ENCODE results near the gene PLD1. TPM values are rescaled to one million over a fixed set of nuclear protein-coding genes. Genes with fewer than 3 reads are reported as not detected.
A peak's percentile ranks its signal among the peaks of the same experiment; 100 is the strongest.
"Not testable (repeated sequence)": the region's sequence is repeated elsewhere in the genome, so short reads cannot be mapped to it uniquely, and the experiment has no call there.

Gene PLD1
- total RNA-seq = 734 TPM

- peak; percentile 87 for DNase-seq (ENCODE audit: low spot score)
These were observed at the start of gene PLD1 for GRCh38 chr3:171809861-171810628. Gene PLD1 (minus strand): TSS chr3:171810483. CDS start chr3:171738051, 72,432 bp downstream.

GRCh38 chr3:171858770-171859169, 48.5 kb upstream of the PLD1 start:
- not testable (repeated sequence) for DNase-seq (ENCODE audit: low spot score)

GRCh38 chr3:171854649-171855305, 44.5 kb upstream of the PLD1 start:
- DNase-seq (ENCODE audit: low spot score) = no peak

- DNase-seq (ENCODE audit: low spot score) = no peak
These were observed 41.4 kb upstream of the PLD1 start for GRCh38 chr3:171851660-171852058.

- no peak for DNase-seq (ENCODE audit: low spot score)
These were observed 40.8 kb upstream of the PLD1 start for GRCh38 chr3:171850960-171851659.

- DNase-seq (ENCODE audit: low spot score) = no peak
These were observed 40.2 kb upstream of the PLD1 start for GRCh38 chr3:171850320-171850959.

GRCh38 chr3:171849617-171850319, 39.5 kb upstream of the PLD1 start:
- no peak for DNase-seq (ENCODE audit: low spot score)

- no peak for DNase-seq (ENCODE audit: low spot score)
These were observed 37.4 kb upstream of the PLD1 start for GRCh38 chr3:171847595-171848259.

GRCh38 chr3:171847133-171847532, 36.9 kb upstream of the PLD1 start:
- DNase-seq (ENCODE audit: low spot score) = no peak

GRCh38 chr3:171846597-171846996, 36.3 kb upstream of the PLD1 start:
- no peak for DNase-seq (ENCODE audit: low spot score)

GRCh38 chr3:171845481-171846284, 35.4 kb upstream of the PLD1 start:
- no peak for DNase-seq (ENCODE audit: low spot score)

GRCh38 chr3:171844873-171845272, 34.6 kb upstream of the PLD1 start:
- DNase-seq (ENCODE audit: low spot score) = no peak

GRCh38 chr3:171842864-171843518, 32.7 kb upstream of the PLD1 start, which contains the start of gene TMEM212:
Gene TMEM212 (plus strand): TSS chr3:171843349. CDS start chr3:171843384, 35 bp downstream.
- no peak for DNase-seq (ENCODE audit: low spot score)

- DNase-seq (ENCODE audit: low spot score) = no peak
These were observed 31.3 kb upstream of the PLD1 start for GRCh38 chr3:171841620-171842000.

GRCh38 chr3:171840811-171841619, 30.7 kb upstream of the PLD1 start:
- DNase-seq (ENCODE audit: low spot score) = no peak

GRCh38 chr3:171840445-171840810, 30.1 kb upstream of the PLD1 start:
- DNase-seq (ENCODE audit: low spot score) = no peak

- DNase-seq (ENCODE audit: low spot score) = no peak
These were observed 29.0 kb upstream of the PLD1 start for GRCh38 chr3:171839270-171839669.

GRCh38 chr3:171838218-171838720, 28.0 kb upstream of the PLD1 start:
- peak; percentile 49 for DNase-seq (ENCODE audit: low spot score)
